ENCODE data around the gene PHF14. TPM values are rescaled to one million over a fixed set of nuclear protein-coding genes. Genes with fewer than 3 reads are reported as not detected.

The PHF14 gene
- total RNA-seq, 4 donors from 2014 or later: 18.5 to 30.6 (median 23.4) TPM

DNA sequence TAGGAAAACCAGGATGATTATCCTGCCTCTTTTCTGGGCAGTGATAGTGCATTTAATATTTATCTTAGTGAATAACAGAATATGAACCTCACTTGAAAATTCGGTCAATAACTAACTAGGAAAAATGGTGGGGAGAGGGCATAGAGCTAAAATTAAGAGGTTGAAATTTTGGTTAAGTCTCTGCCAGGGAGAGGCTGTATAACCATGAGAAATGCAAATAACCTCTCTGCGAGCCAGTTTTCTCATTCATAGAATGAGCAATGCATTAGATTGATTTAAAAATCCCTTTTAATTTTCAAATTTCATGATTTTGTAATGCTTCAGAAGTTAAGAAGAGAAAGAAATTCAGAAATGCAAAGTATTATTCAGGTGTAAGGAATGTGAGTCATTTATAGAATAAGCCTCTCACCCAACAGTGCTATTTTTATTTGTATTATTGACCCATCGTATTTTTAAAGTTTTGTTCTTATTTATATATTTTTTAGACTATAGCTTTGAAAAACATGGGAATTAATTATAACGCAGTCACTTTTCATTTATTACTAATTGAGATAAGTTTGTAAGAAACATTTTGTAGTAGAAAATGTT, 104.7 kb downstream of the PHF14 start:
- WGBS, 2 donors: 94 to 97% methylated on average over 4 of the region's 4 CpGs
- no peak for TF ChIP-seq POLR2A (IDR thresholded peaks at IDR 0.05)
- TF ChIP-seq, protein P1, sequence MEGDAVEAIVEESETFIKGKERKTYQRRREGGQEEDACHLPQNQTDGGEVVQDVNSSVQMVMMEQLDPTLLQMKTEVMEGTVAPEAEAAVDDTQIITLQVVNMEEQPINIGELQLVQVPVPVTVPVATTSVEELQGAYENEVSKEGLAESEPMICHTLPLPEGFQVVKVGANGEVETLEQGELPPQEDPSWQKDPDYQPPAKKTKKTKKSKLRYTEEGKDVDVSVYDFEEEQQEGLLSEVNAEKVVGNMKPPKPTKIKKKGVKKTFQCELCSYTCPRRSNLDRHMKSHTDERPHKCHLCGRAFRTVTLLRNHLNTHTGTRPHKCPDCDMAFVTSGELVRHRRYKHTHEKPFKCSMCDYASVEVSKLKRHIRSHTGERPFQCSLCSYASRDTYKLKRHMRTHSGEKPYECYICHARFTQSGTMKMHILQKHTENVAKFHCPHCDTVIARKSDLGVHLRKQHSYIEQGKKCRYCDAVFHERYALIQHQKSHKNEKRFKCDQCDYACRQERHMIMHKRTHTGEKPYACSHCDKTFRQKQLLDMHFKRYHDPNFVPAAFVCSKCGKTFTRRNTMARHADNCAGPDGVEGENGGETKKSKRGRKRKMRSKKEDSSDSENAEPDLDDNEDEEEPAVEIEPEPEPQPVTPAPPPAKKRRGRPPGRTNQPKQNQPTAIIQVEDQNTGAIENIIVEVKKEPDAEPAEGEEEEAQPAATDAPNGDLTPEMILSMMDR (IDR thresholded peaks at IDR 0.05): no peak
- no peak for DNase-seq (ENCODE audit: low spot score in 2 of 2)
- intact Hi-C loops (cut with DNase I; ENCODE audit: low total_unique reads): no loop called here
- H3K4me3 ChIP-seq (ENCODE audit: low read depth, poor library complexity, severe bottlenecking): no peak overlapping the region

DNA sequence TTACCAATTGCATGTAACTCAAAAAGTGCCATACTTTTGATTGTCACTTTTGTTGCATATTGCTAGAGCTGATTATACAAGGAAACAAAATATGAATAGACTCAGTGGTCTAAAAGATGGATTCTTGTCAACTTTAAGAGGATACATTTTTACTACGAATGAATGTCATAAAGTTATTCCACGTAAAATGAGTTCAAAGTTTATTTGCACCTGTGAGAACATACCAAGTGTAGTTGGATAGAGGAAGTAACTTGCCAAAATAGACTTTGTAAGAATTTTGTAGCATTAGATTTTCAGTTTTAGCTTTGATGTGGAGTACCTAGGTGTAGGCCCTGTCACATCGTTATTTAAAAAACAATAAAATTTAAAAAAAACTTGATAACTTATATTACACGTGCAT, 106.2 kb downstream of the PHF14 start:
- intact Hi-C loops (cut with DNase I; ENCODE audit: low total_unique reads): no loop called here
- H3K4me3 ChIP-seq (ENCODE audit: low read depth, poor library complexity, severe bottlenecking): no peak overlapping the region
- no peak for DNase-seq (ENCODE audit: low spot score in 2 of 2)
- TF ChIP-seq POLR2A (IDR thresholded peaks at IDR 0.05): no peak
- TF ChIP-seq, protein P1 (IDR thresholded peaks at IDR 0.05): no peak
- WGBS, 2 donors: 96 to 97% methylated on average over 4 of the region's 4 CpGs

DNA sequence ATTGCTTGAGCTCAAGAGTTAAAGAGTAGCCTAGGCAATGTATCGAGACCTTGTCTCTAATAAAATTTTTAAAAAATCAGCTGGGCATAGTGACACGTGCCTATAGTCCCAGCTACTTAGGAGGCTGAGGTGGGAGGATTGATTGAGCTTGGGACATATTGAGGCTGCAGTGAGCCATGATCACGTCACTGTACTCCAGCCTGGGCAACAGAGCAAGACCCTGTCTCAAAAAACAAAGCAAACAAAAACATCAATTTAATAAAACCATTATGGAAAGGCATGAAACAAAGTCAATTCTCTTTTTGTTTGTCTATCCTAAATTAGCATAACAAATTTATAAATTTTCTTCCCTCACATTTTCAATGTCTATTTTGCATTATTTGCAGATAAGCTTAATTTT, 108.4 kb downstream of the PHF14 start:
- 91 to 99% methylated on average over 3 of the region's 3 CpGs for WGBS, 2 donors
- intact Hi-C loops (cut with DNase I; ENCODE audit: low total_unique reads): no loop called here
- no peak for DNase-seq (ENCODE audit: low spot score in 2 of 2)
- no peak overlapping the region for H3K4me3 ChIP-seq (ENCODE audit: low read depth, poor library complexity, severe bottlenecking)
- no peak for TF ChIP-seq POLR2A (IDR thresholded peaks at IDR 0.05)

DNA sequence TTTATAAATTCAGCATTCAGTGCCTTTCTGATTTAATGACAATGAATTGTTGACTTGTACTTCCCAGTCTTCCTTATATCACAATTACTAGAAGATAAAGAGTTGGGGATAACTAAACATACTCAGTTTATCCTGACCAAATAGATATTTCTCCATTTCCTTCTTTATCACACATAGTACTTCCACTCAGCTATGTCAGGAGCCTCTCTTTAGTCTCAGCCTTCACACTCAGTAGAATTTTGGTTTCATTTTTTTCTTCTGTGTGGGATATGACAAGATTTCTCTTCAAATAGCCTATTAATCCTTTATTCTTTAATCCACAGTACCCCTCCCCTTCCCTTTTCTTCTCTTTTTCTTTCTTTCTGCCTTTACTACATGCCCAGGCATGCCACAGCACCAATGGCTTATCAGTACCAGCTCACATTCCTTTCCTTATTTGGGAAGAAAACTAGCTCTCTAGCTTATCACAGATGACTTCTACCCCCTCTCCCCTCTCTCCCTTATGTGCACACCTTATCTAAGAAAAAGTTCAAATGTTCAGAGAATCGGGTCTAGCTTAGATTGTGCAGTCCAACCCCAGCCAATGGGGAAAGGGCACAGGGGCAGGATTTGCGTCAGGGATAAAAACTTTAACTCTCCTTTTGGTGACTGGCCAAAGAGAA, 109.0 kb downstream of the PHF14 start:
- intact Hi-C loops (cut with DNase I; ENCODE audit: low total_unique reads): no loop called here
- no peak for TF ChIP-seq POLR2A (IDR thresholded peaks at IDR 0.05)
- whole genome bisulfite sequencing, 2 donors: 93 to 95% methylated on average over 2 of the region's 2 CpGs
- no peak overlapping the region for H3K4me3 ChIP-seq (ENCODE audit: low read depth, poor library complexity, severe bottlenecking)
- no peak for DNase-seq (ENCODE audit: low spot score in 2 of 2)

DNA sequence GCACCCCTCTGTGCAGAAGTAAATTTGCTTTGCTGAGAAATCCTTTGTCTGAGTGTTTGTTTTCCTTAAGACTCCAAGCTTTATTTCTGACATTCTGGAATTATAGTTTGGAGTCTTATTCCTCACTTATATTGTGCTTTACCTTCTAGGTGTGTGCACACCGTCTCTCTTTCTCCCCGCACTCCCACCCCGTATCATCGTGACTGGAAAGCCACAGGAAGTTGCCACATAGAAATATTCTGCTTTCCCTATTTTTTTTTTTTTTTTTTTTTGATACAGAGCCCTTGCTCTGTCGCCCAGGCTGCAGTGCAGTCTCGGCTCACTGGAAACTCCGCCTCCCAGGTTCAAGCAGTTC, 109.5 kb downstream of the PHF14 start:
- no peak for TF ChIP-seq POLR2A (IDR thresholded peaks at IDR 0.05)
- TF ChIP-seq, protein P1 (IDR thresholded peaks at IDR 0.05): no peak
- WGBS, 2 donors: 79 to 87% methylated on average over 7 of the region's 7 CpGs

DNA sequence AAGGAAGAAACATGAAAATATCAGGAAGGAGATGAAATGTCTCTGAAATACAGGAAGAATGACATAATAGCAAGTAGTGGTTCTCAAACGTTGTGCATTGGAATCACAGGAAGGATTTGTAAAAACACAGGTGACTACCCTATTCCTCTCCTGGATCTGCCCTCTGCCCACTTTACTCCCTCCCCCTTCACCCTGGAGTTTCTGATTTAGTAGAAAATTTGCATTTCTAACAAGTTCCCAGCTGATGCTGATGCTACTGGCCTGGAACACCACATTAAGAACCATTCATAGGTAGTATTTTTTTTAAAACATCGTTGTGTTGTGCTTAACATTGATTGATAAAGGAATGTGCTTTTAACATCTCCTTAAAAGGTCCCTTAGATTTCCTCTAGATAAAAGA, 130.9 kb downstream of the PHF14 start:
- intact Hi-C loops (cut with DNase I; ENCODE audit: low total_unique reads): no loop called here
- no peak for DNase-seq (ENCODE audit: low spot score in 2 of 2)
- WGBS, 2 donors: 67 to 68% methylated on average over 2 of the region's 2 CpGs
- no peak overlapping the region for H3K4me3 ChIP-seq (ENCODE audit: low read depth, poor library complexity, severe bottlenecking)
- TF ChIP-seq, protein P1 (IDR thresholded peaks at IDR 0.05): no peak
- TF ChIP-seq POLR2A (IDR thresholded peaks at IDR 0.05): no peak

More for the DNA sequence above, 109.5 kb downstream of the PHF14 start:
- no peak for DNase-seq (ENCODE audit: low spot score in 2 of 2)
- intact Hi-C loops (cut with DNase I; ENCODE audit: low total_unique reads): no loop called here
- no peak overlapping the region for H3K4me3 ChIP-seq (ENCODE audit: low read depth, poor library complexity, severe bottlenecking)

DNA sequence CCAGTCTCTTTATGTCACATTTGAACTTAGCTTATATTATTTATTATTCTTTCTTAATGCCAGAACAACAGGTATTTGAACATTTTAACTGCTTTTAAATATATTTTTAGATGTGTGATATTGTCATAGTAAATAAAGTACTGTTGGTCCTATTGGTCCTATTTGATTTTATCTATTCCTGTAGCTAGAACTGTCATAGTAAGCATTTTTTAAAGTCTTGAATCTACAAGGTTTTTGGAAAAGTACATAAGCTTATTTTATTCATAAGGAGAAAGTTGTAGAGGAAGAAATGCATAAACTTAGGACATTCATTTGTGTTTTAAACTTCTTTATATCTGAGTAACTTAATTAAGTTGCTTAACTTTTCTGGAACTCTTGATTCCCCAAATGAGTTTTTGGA, 136.0 kb downstream of the PHF14 start:
- TF ChIP-seq, protein P1 (IDR thresholded peaks at IDR 0.05): no peak
- TF ChIP-seq POLR2A (IDR thresholded peaks at IDR 0.05): no peak
- DNase-seq (ENCODE audit: low spot score in 2 of 2): no peak
- H3K4me3 ChIP-seq (ENCODE audit: low read depth, poor library complexity, severe bottlenecking): no peak overlapping the region
- intact Hi-C loops (cut with DNase I; ENCODE audit: low total_unique reads): no loop called here
